HCT116 (cell line): Measurements from ENCODE around the gene SELPLG. TPM values are rescaled to one million over a fixed set of nuclear protein-coding genes. Genes with fewer than 3 reads are reported as not detected.

Experiments
- ATAC-seq: fragments of 200-7000 bp; cut with Tn5 transposase; 2 replicates; pipeline ENCODE4 v1.9.1; 2020; ENCODE audit warnings: mild to moderate bottlenecking, moderate library complexity
- BruUV-seq: library from RNA; stranded (reverse); fragments of 400-500 nt; replicated peaks from 2 replicates; lab custom pipeline; 2021; lab: Mats Ljungman, UMichigan
- CTCF ChIA-PET: fragments of 300-600 bp; sonication (Branson Sonifier 250); formaldehyde crosslinking; loops from one replicate; lab custom pipeline; 2021; ENCODE audit warnings: antibody characterized with exemption; lab: Charles Lee
- POLR2A ChIA-PET: fragments of 300-600, 350-600 bp; sonication (Branson Sonifier 250); formaldehyde crosslinking; loops from one replicate; lab custom pipeline; 2021; ENCODE audit warnings: antibody characterized with exemption; lab: Charles Lee
- RAD21 ChIA-PET, 2 experiments: fragments of 300-600 bp; sonication (Branson Sonifier 250); formaldehyde crosslinking; loops; one replicate each; lab custom pipeline; 2023; ENCODE audit warnings: low total read pairs in 2 of 2; ENCODE audit not compliant: uncharacterized antibody in 2 of 2, unreplicated experiment in 2 of 2, low non-redundant PET in 1 of 2; lab: Charles Lee
- DNase-seq: peaks from one replicate; pipeline ENCODE4 v3.0.0-alpha.2; 2010; ENCODE audit warnings: low read depth, low spot score
- H2AFZ ChIP-seq: fragments of 200-600 bp; shearing (Covaris generic), sonication (generic); 2 replicates; pipeline ENCODE4 v1.6.1; 2017; ENCODE audit warnings: low read depth, mixed run types, mixed read lengths, antibody characterized with exemption, low read length; ENCODE audit not compliant: poor library complexity, severe bottlenecking
- H3K27ac ChIP-seq: 2 replicates; pipeline ENCODE4 v1.5.1; 2012; ENCODE audit warnings: low read depth, low read length
- H3K27me3 ChIP-seq: fragments of 200-600 bp; sonication (generic); 2 replicates; pipeline ENCODE4 v1.6.1; 2016; ENCODE audit warnings: mixed run types, low read length, mixed read lengths; ENCODE audit not compliant: insufficient read depth
- H3K36me3 ChIP-seq, 2 experiments: fragments of 200-500 bp in 1 of 2; fragments of 200-600 bp in 1 of 2; sonication (Bioruptor generic) in 1 of 2; sonication (generic) in 1 of 2; 2 replicates each; pipeline versions ENCODE4 v1.5.1 to v1.6.1; 2014 to 2016; ENCODE audit warnings: low read length in 2 of 2, inconsistent platforms in 1 of 2, mixed read lengths in 1 of 2, mixed run types in 1 of 2; ENCODE audit not compliant: insufficient read depth in 2 of 2, control insufficient read depth in 1 of 2
- H3K4me1 ChIP-seq, 2 experiments: fragments of 200-600 bp in 1 of 2; sonication (generic) in 1 of 2; 2 replicates each; pipeline versions ENCODE4 v1.5.1 to v1.6.1; 2012 to 2017; ENCODE audit warnings: low read length in 2 of 2, inconsistent platforms in 1 of 2, mild to moderate bottlenecking in 1 of 2, mixed read lengths in 1 of 2, mixed run types in 1 of 2, moderate library complexity in 1 of 2; ENCODE audit not compliant: insufficient read depth in 2 of 2, control insufficient read depth in 1 of 2
- H3K4me2 ChIP-seq: fragments of 200-600 bp; sonication (generic); 2 replicates; pipeline ENCODE4 v1.6.1; 2017; ENCODE audit warnings: mixed run types, low read length, mixed read lengths
- H3K4me3 ChIP-seq, 2 experiments: fragments of 200-600 bp in 1 of 2; sonication (generic) in 1 of 2; replicated peaks in 1 of 2; 2 replicates each; pipeline ENCODE4 v1.5.1; 2011 to 2016; ENCODE audit warnings: low read length in 2 of 2, control low read depth in 1 of 2, low read depth in 1 of 2, mild to moderate bottlenecking in 1 of 2, mixed read lengths in 1 of 2, mixed run types in 1 of 2
- H3K79me2 ChIP-seq: fragments of 200-600 bp; sonication (generic); 2 replicates; pipeline ENCODE4 v1.6.1; 2017; ENCODE audit warnings: mild to moderate bottlenecking, mixed run types, low read length, moderate library complexity, mixed read lengths; ENCODE audit not compliant: insufficient read depth
- H3K9ac ChIP-seq: fragments of 200-600 bp; sonication (generic); 2 replicates; pipeline ENCODE4 v1.6.1; 2016; ENCODE audit warnings: low read length, mixed read lengths
- H3K9me2 ChIP-seq: fragments of 200-600 bp; sonication (generic), shearing (Covaris generic); 2 replicates; pipeline ENCODE4 v1.6.1; 2017; ENCODE audit warnings: mixed run types, mild to moderate bottlenecking, moderate library complexity; ENCODE audit not compliant: insufficient read depth
- H3K9me3 ChIP-seq, 2 experiments: fragments of 200-500 bp in 1 of 2; fragments of 200-600 bp in 1 of 2; sonication (Bioruptor generic) in 1 of 2; sonication (generic) in 1 of 2; 2 replicates each; pipeline ENCODE4 v1.6.1; 2014 to 2017; ENCODE audit warnings: low read length in 2 of 2, mixed read lengths in 2 of 2, inconsistent platforms in 1 of 2, low read depth in 1 of 2, mild to moderate bottlenecking in 1 of 2, mixed run types in 1 of 2, moderate library complexity in 1 of 2; ENCODE audit not compliant: control insufficient read depth in 1 of 2, insufficient read depth in 1 of 2
- H4K20me1 ChIP-seq: fragments of 200-600 bp; sonication (generic), shearing (Covaris generic); 2 replicates; pipeline ENCODE4 v1.6.1; 2017; ENCODE audit warnings: mixed run types, mild to moderate bottlenecking, moderate library complexity; ENCODE audit not compliant: insufficient read depth
- CBX3 ChIP-seq: IDR thresholded peaks from 2 replicates; pipeline ENCODE4 v1.6.1; 2012; ENCODE audit warnings: low read depth
- EZH2 ChIP-seq: fragments of 200-600 bp; sonication (generic); IDR thresholded peaks from 2 replicates; pipeline ENCODE4 v1.6.1; 2017; ENCODE audit warnings: antibody characterized with exemption, mixed run types
- EZH2phosphoT487 ChIP-seq: fragments of 200-600 bp; IDR thresholded peaks from 2 replicates; pipeline ENCODE4 v1.6.1; 2018; ENCODE audit warnings: antibody characterized with exemption, borderline replicate concordance
- FOSL1 ChIP-seq: IDR thresholded peaks from 2 replicates; pipeline ENCODE4 v1.6.1; 2012; ENCODE audit warnings: low read depth
- JUND ChIP-seq: IDR thresholded peaks from 2 replicates; pipeline ENCODE4 v1.6.1; 2012
- SIN3A ChIP-seq: IDR thresholded peaks from 2 replicates; pipeline ENCODE4 v1.6.1; 2012; ENCODE audit warnings: low read depth
- SRF ChIP-seq: IDR thresholded peaks from 2 replicates; pipeline ENCODE4 v1.6.1; 2012; ENCODE audit warnings: low read depth
- TCF7L2 ChIP-seq: IDR thresholded peaks from 2 replicates; pipeline ENCODE4 v1.7.0; 2011; ENCODE audit warnings: borderline replicate concordance, inconsistent platforms; ENCODE audit not compliant: insufficient read depth, insufficient read length; ENCODE audit errors: extremely low read depth
- ZFX ChIP-seq: fragments of 450-650 bp; IDR thresholded peaks from 2 replicates; pipeline ENCODE4 v1.6.1; 2017
- ZNF274 ChIP-seq: fragments of 200-500 bp; sonication (Bioruptor generic); IDR thresholded peaks from 2 replicates; pipeline ENCODE4 v1.6.1; 2014; ENCODE audit warnings: mild to moderate bottlenecking, low read depth, low read length, inconsistent platforms
- intact Hi-C: fragments of 100-400 bp; cut with micrococcal nuclease; formaldehyde crosslinking; loops from 2 replicates; pipeline ENCODE4 v1.10.0; 2022
- total RNA-seq: library from RNA; stranded (reverse); gene quantifications from one replicate; pipeline ENCODE4 v1.2.1, GENCODE V29; 2021; ENCODE audit not compliant: unreplicated experiment
- TF ChIP-seq, protein P1 (sequence below): IDR thresholded peaks from 2 replicates; pipeline ENCODE4 v1.6.1; 2011; ENCODE audit warnings: mild to moderate bottlenecking, low read length, moderate library complexity; ENCODE audit not compliant: insufficient replicate concordance; ENCODE audit errors: extremely low read depth
- TF ChIP-seq, protein P2 (sequence below): IDR thresholded peaks from 2 replicates; pipeline ENCODE4 v1.6.1; 2012

SELPLG gene
- total RNA-seq, 1 experiment from 2014 or later, result 1.2 TPM

DNA sequence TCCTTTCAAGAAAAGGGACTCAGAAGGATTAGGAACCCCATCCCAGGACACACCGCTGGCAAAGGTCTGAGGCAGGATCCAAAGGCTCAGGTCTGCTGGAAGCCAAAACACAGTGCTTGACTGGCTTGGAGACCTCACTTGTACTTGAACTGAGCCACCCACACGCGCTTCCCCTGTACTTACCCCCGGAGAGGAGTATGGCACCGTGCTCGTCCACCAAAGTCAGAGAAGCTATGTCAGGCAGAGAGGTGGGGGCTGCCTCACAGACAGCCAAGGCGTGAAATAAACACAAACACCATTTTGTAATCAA, 11.1 kb upstream of the SELPLG start:
- intact Hi-C loops, result no loop called here
- no peaks in the 10 kb centered on the region for H4K20me1 ChIP-seq
- peak overlapping the region; percentile 49 for H3K27ac ChIP-seq
- H3K9me2 ChIP-seq, result no peaks in the 10 kb centered on the region
- POLR2A ChIA-PET, result no interaction called here
- H3K4me1 ChIP-seq, result peaks cover 80 to 100% of the 10 kb centered on the region in 2 experiments
- peak overlapping the region; percentile 65 for H3K4me2 ChIP-seq
- no peak overlapping the region for H3K9ac ChIP-seq
- no peaks in the 10 kb centered on the region for H3K79me2 ChIP-seq
- H3K27me3 ChIP-seq, result no peaks in the 10 kb centered on the region
- ATAC-seq (no peak), DNase-seq (no peak)
- RAD21 ChIA-PET, result no interaction called here
- peaks cover 0 to 10% of the 10 kb centered on the region in 2 experiments; a peak in 2 of 4 replicates for H3K36me3 ChIP-seq
- no peak overlapping the region for H2AFZ ChIP-seq
- CTCF ChIA-PET, result no interaction called here
- TF ChIP-seq, protein P1, sequence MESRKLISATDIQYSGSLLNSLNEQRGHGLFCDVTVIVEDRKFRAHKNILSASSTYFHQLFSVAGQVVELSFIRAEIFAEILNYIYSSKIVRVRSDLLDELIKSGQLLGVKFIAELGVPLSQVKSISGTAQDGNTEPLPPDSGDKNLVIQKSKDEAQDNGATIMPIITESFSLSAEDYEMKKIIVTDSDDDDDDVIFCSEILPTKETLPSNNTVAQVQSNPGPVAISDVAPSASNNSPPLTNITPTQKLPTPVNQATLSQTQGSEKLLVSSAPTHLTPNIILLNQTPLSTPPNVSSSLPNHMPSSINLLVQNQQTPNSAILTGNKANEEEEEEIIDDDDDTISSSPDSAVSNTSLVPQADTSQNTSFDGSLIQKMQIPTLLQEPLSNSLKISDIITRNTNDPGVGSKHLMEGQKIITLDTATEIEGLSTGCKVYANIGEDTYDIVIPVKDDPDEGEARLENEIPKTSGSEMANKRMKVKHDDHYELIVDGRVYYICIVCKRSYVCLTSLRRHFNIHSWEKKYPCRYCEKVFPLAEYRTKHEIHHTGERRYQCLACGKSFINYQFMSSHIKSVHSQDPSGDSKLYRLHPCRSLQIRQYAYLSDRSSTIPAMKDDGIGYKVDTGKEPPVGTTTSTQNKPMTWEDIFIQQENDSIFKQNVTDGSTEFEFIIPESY, result no peak
- no peak for TF ChIP-seq SRF
- no peak for TF ChIP-seq TCF7L2
- TF ChIP-seq JUND, result no peak
- no peak for TF ChIP-seq EZH2phosphoT487
- TF ChIP-seq EZH2, result no peak
- TF ChIP-seq, protein P2, sequence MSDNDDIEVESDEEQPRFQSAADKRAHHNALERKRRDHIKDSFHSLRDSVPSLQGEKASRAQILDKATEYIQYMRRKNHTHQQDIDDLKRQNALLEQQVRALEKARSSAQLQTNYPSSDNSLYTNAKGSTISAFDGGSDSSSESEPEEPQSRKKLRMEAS, result no peak
- no peak for TF ChIP-seq ZFX
- TF ChIP-seq SIN3A, result no peak
- TF ChIP-seq CBX3, result no peak
- no peak for TF ChIP-seq ZNF274
- TF ChIP-seq FOSL1, result no peak
- BruUV-seq, result no TSS peak
- H3K4me3 ChIP-seq, result no peak overlapping the region
- H3K9me3 ChIP-seq, result no peaks in the 10 kb centered on the region
